ENCODE results near the gene ADAMTS2. TPM values are rescaled to one million over a fixed set of nuclear protein-coding genes. Genes with fewer than 3 reads are reported as not detected.

ADAMTS2 gene
- total RNA-seq, 6 experiments from 2014 or later, result 31.5 to 38.4 (median 34.1) TPM

- Mint-ChIP-seq H3K9me3 (no peaks in the 10 kb centered on the region), H3K27me3 (ENCODE audit: insufficient read depth) (peaks cover 10% of the 10 kb centered on the region; the same call in 1 of the 2 replicates), H3K4me3 (no peak overlapping the region), H3K4me1 (ENCODE audit: low read depth) (no peaks in the 10 kb centered on the region), H3K27ac (no peak overlapping the region), H3K36me3 (ENCODE audit: low read depth) (peaks cover 10% of the 10 kb centered on the region)
- DNase-seq, result no peak
- no peak for TF ChIP-seq CTCF (IDR thresholded peaks at IDR 0.05)
Observed at GRCh38 chr5:179154991-179155955, 190.0 kb downstream of the ADAMTS2 start.

- no peaks in the 10 kb centered on the region for H3K4me1 Mint-ChIP-seq (ENCODE audit: low read depth)
- no peak overlapping the region for H3K27ac Mint-ChIP-seq
- H3K9me3 Mint-ChIP-seq, result no peaks in the 10 kb centered on the region
- no peak for DNase-seq
- peaks cover 12% of the 10 kb centered on the region for H3K27me3 Mint-ChIP-seq (ENCODE audit: insufficient read depth)
- H3K36me3 Mint-ChIP-seq (ENCODE audit: low read depth), result peaks cover 14% of the 10 kb centered on the region
- H3K4me3 Mint-ChIP-seq, result no peak overlapping the region
- TF ChIP-seq CTCF (IDR thresholded peaks at IDR 0.05), result no peak
Observed at GRCh38 chr5:179154346-179154990, 190.8 kb downstream of the ADAMTS2 start.

DNA sequence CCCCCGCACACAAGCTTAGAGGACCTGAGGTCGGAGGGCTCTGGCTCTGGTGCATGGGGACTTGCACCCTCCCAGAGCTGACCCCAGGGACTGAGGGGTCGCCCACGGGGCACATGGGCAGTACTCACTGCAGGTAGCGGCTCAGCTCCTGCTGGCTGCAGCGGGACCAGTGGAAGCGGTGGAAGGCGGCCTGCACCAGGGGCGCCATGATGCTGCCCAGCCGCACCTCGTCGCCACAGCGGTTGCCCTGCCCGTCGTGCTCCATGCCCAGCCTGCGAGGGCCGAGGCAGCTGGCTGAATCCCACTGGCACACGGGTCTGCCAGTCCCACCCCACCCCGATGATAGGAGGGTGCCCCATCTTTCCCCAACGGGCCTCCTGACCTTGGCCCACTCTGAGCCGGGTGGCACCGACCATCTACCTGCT is 191.3 kb downstream of the ADAMTS2 start:
- no peaks in the 10 kb centered on the region for H3K9me3 Mint-ChIP-seq
- no peak for TF ChIP-seq CTCF (IDR thresholded peaks at IDR 0.05)

DNA sequence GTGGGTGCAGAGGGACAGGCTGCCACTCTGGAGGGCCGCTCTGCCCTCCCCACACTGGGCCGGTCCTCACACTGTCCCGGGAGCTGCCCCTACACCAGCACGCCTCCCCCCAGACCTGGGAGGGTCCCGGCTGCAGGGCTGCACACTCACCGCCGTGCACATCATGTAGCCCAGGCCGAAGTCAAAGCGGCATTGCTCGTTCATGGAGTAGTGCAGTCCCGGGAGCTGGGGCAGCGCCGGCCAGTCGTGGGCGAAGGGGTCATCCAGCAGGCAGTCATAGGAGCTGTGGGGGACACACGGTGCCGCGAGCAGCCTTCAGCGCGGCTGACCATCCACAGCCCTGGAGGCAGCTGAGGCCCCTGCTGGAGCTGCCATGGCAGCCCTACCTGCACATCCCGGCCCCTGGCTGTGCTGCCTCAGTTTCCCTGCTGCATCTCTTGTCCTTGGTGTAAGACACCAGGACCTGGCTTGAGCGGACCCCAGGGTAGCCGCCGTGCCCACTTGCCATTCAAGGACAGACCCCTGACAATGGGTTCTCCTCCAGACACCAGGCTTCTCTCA is 191.8 kb downstream of the ADAMTS2 start:
- no peak for DNase-seq
- Mint-ChIP-seq H3K36me3 (ENCODE audit: low read depth) (peaks cover 19% of the 10 kb centered on the region), H3K9me3 (no peaks in the 10 kb centered on the region), H3K4me3 (no peak overlapping the region), H3K4me1 (ENCODE audit: low read depth) (no peaks in the 10 kb centered on the region), H3K27me3 (ENCODE audit: insufficient read depth) (peaks cover 15% of the 10 kb centered on the region), H3K27ac (no peak overlapping the region)
- no peak for TF ChIP-seq CTCF (IDR thresholded peaks at IDR 0.05)

More for the DNA sequence above, 191.3 kb downstream of the ADAMTS2 start:
- peaks cover 15% of the 10 kb centered on the region for H3K27me3 Mint-ChIP-seq (ENCODE audit: insufficient read depth)
- no peak overlapping the region for H3K4me3 Mint-ChIP-seq
- no peak overlapping the region for H3K27ac Mint-ChIP-seq
- H3K4me1 Mint-ChIP-seq (ENCODE audit: low read depth), result no peaks in the 10 kb centered on the region
- no peak for DNase-seq
- H3K36me3 Mint-ChIP-seq (ENCODE audit: low read depth), result peaks cover 19% of the 10 kb centered on the region

DNA sequence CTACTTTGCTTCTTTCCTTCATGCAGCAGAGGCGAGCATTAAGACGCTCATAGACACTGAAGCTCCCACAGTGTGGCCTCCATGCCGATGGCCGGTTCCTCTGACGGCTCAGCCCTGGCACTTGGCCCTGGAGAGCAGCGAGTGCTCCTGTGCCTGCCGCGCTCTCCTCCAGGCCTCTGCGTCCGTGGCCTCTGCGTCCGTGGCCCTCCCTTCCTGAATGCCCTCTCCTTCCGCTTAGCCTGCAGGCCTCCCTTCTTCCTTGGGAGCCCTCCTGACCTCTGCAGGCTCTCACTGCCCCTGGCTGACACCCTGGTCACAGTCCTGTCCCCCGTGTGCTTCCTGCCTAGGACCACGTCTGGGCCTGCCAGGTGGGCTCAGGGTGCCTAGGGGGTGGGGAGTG is 192.3 kb downstream of the ADAMTS2 start:
- no peak for TF ChIP-seq CTCF (IDR thresholded peaks at IDR 0.05)
- peaks cover 19% of the 10 kb centered on the region for H3K36me3 Mint-ChIP-seq (ENCODE audit: low read depth)
- H3K27me3 Mint-ChIP-seq (ENCODE audit: insufficient read depth), result peaks cover 17% of the 10 kb centered on the region
- H3K9me3 Mint-ChIP-seq, result no peaks in the 10 kb centered on the region
- H3K27ac Mint-ChIP-seq, result no peak overlapping the region
- no peak for DNase-seq
- H3K4me1 Mint-ChIP-seq (ENCODE audit: low read depth), result no peaks in the 10 kb centered on the region
- H3K4me3 Mint-ChIP-seq, result no peak overlapping the region
